GM06990 (cell line): ENCODE measurements around the gene AGRP.
"Not testable (repeated sequence)": the region's sequence is repeated elsewhere in the genome, so short reads cannot be mapped to it uniquely, and the experiment has no call there.

Experiments
- DNase-seq: peaks from one replicate; pipeline ENCODE4 v3.0.0-alpha.2; 2011; ENCODE audit not compliant: insufficient read length; ENCODE audit errors: extremely low read depth
- H3K27me3 ChIP-seq: replicated peaks from 2 replicates; pipeline ENCODE4 v1.6.0; 2011; ENCODE audit warnings: low read length; ENCODE audit not compliant: control insufficient read depth, insufficient read depth
- H3K36me3 ChIP-seq: 2 replicates; pipeline ENCODE4 v1.5.1; 2011; ENCODE audit warnings: low read length; ENCODE audit not compliant: control insufficient read depth, insufficient read depth
- H3K4me3 ChIP-seq: replicated peaks from 2 replicates; pipeline ENCODE4 v1.5.1; 2011; ENCODE audit warnings: low read depth, mild to moderate bottlenecking, control low read depth, low read length
- CTCF ChIP-seq: IDR thresholded peaks from 2 replicates; pipeline ENCODE4 v1.5.1; 2011; ENCODE audit warnings: low read length, control low read depth, mild to moderate bottlenecking, inconsistent platforms; ENCODE audit not compliant: insufficient read depth, poor library complexity, severe bottlenecking

AGRP gene

GRCh38 chr16:67490335-67491096 is 7.2 kb upstream of the AGRP start:
- Histone ChIP-seq H3K27me3 (no peaks in the 10 kb centered on the region), H3K36me3 (0 out of 2 replicates have a peak, but pooled peaks cover 2% of the 10 kb centered on the region), H3K4me3 (no peak overlapping the region)
- TF ChIP-seq CTCF = no peak
- DNase-seq = no peak

- Histone ChIP-seq H3K27me3 (no peaks in the 10 kb centered on the region), H3K36me3 (peaks cover 5% of the 10 kb centered on the region), H3K4me3 (no peak overlapping the region)
- DNase-seq = no peak
- no peak for TF ChIP-seq CTCF
Observed at GRCh38 chr16:67489401-67490083, 6.2 kb upstream of the AGRP start.

GRCh38 chr16:67487561-67487960 is 4.2 kb upstream of the AGRP start:
- peaks cover 10% of the 10 kb centered on the region for H3K36me3 ChIP-seq
- H3K27me3 ChIP-seq, DNase-seq, H3K4me3 ChIP-seq: not testable (repeated sequence)

GRCh38 chr16:67486805-67487204 is 3.5 kb upstream of the AGRP start:
- H3K36me3 ChIP-seq = peaks cover 10% of the 10 kb centered on the region
- no peak for TF ChIP-seq CTCF
- DNase-seq = no peak
- H3K4me3 ChIP-seq = no peak overlapping the region
- H3K27me3 ChIP-seq = no peaks in the 10 kb centered on the region

- TF ChIP-seq CTCF = no peak
- Histone ChIP-seq H3K27me3 (no peaks in the 10 kb centered on the region), H3K4me3 (no peak overlapping the region), H3K36me3 (peaks cover 10% of the 10 kb centered on the region)
- DNase-seq = no peak
Observed at GRCh38 chr16:67483731-67484525, 581 bp upstream of the AGRP start.
